HG03521 (cell line): Measurements from ENCODE around the gene KRT6C.

Source experiments
- ATAC-seq: cut with Tn5 transposase; IDR thresholded peaks from one replicate; pipeline ENCODE4 v1.9.1; 2021; ENCODE audit warnings: mild to moderate bottlenecking, moderate library complexity; ENCODE audit not compliant: unreplicated experiment

The KRT6C gene

DNA sequence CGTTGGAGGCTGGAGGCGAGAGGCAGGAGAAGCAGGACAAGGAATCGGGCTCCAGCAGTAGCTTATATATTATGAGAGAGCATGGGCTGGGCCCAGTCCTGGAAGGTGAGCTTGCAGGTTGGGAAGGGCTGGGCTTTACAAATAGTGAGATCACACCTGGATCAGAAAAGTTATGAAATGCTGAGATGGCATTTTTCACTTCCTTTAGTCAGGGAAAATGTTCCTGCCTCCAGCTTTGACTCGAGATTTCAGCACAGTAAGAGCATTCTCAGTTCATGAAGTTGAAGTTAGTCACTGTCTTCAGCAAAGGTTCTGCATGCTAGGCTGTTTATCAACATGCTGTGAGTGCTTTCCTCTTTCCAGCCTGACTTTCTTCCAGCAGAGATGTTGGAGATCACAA is at the start of gene KRT6C:
Gene KRT6C, minus strand, starts transcription at position 38 of the 400 bp plus-strand sequence. CDS start 68 bp downstream, outside the sequence.
- no peak for ATAC-seq

GRCh38 chr12:52522346-52523011 is 48.9 kb upstream of the KRT6C start:
- ATAC-seq: no peak

GRCh38 chr12:52521568-52522266 is 48.1 kb upstream of the KRT6C start:
- no peak for ATAC-seq

DNA sequence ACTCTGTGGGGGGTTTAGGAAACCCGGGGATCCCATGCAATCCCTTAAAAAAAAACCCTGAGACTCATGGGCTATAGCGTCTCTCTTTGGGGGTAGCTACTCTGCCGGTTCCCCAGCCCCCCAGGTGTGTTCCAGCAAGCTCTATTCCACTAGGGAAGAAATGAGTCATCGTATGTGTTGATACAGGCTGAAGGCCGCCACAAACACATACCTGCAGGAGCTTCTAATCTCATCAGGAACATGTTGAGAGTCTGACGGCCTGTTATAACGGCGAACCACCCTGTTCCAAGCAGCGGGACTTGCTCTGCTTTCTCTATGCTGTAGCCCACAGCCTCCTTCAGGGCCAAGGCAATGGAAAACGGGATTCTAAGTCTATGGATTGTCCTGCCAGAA is 47.6 kb upstream of the KRT6C start:
- no peak for ATAC-seq

- ATAC-seq: no peak
Observed at GRCh38 chr12:52519826-52520662, 46.4 kb upstream of the KRT6C start, which contains the start of gene KRT5. Gene KRT5, minus strand, starts transcription at chr12:52520394. Its CDS starts 98 bp downstream, at chr12:52520296.

DNA sequence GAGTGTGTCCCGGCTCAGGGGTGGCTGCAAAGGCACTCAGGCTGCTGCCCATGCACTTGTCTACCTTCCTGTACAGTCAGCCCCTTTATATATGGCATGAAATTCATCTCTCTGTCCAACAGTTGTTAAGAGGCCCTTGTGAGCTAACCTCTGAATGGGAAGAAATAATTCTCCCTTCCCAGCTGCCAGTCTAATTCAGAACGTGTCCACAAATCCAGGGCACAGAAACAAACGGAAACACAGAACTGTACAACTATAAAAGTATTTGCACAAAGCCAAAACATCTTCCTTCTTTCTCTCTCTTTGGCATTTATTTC is 45.7 kb upstream of the KRT6C start:
- ATAC-seq: no peak

- ATAC-seq: no peak
Observed at GRCh38 chr12:52518574-52519386, 45.2 kb upstream of the KRT6C start.

GRCh38 chr12:52517888-52518287 is 44.3 kb upstream of the KRT6C start:
- no peak for ATAC-seq

DNA sequence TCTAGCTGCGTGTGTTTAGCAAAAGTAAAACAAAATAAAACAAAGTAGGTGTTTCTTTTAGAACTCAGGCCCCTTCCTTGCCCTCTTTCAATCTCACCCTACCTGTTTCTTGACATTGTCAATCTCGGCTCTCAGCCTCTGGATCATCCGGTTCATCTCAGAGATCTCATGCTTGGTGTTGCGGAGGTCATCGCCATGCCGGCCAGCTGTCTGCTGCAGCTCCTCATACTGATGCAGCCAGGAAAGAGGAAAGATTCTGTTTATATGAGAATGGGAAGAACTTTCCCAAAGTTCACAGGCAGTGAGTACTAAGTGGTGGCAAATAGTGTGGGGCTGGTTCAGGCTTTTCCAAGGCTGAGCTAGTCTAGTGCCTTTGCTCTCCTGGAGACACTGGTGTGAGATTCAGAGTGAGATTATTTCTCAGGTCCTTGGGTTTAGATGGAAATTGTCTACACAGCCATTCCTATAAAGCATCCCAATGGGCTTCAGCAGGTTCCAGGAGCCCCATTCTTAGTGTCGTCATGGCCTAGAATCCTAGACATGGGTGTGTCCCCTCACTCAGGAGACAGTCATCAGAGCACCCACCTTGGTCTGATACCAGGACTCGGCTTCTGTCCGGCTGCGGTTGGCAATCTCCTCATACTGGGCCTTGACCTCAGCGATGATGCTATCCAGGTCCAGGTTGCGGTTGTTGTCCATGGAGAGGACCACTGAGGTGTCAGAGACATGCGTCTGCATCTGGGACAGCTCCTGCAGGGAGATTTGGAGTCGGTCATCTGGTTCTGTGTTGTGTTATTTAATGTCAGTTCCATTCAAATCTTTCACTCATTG is 43.6 kb upstream of the KRT6C start:
- no peak for ATAC-seq

DNA sequence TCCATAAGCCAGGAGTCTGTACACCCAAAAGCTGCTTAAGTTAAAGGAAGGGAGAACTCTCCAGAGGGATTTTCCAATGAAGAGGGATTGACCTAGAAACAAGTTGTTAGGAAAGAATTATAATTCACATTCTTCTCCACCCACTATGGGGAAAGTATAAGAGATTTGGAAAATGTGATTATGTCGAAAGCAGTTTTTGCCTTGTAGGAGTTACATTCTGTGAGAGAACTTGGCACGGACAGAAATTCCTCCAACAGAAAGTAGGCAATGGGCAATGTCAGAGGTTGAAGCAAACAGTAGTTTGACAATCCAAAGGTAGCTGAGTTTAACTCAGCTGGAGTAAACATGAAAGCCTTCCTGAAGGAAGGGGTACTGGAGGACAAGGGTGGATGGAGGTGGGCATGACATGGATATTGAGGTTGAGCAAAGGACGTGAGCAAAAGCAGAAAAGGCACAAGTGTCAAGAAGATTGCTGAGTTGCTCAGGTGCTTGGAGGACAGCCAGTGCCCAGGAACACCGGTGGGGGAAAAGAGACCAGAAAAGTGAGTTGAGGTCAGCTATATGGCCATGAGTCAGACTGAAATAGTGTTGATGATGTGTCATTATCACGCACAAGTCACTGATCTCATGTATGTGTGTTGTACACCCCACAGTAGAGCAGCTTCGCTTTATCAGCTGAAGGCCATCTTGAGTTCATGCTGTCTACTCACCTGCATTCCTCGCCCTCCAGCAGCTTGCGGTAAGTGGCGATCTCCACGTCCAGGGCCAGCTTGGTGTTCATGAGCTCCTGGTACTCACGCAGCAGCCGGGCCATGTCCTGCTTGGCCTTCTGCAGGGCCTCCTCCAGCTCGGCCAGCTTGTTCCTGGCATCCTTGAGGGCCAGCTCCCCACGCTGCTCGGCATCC is 42.6 kb upstream of the KRT6C start:
- ATAC-seq: no peak

DNA sequence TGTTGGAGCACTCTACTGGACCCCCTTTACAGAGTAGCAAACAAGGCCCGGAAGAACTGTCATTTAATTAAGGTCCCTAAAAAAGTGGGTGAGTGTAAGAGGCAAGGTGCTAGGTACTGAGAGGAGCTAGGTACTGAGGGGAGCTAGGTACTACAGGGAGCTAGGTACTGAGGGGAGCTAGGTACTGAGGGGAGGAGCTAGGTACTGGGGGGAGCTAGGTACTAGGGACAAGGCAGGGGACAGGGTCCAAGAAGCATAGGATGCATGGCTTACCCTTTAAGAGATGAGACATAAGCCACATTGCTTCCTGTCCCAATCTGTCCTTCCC is 41.7 kb upstream of the KRT6C start:
- ATAC-seq: no peak

GRCh38 chr12:52514471-52515318 is 41.1 kb upstream of the KRT6C start:
- no peak for ATAC-seq

- no peak for ATAC-seq
Observed at GRCh38 chr12:52513736-52514135, 40.1 kb upstream of the KRT6C start.

- no peak for ATAC-seq
Observed at GRCh38 chr12:52508211-52508610, 34.6 kb upstream of the KRT6C start.

- no peak for ATAC-seq
Observed at GRCh38 chr12:52506858-52507715, 33.5 kb upstream of the KRT6C start.

GRCh38 chr12:52502877-52503276 is 29.3 kb upstream of the KRT6C start:
- ATAC-seq: no peak

GRCh38 chr12:52501490-52501889 is 27.9 kb upstream of the KRT6C start:
- no peak for ATAC-seq
